Activated CD4-positive, alpha-beta T cell treated with anti-CD3 and anti-CD28 coated beads for 36 hours (primary cell): Measurements from ENCODE around the gene NCAN. TPM values are rescaled to one million over a fixed set of nuclear protein-coding genes. Genes with fewer than 3 reads are reported as not detected.

Experiments used
- ATAC-seq: fragments of 200-7000 bp; cut with Tn5 transposase; one replicate; pipeline ENCODE4 v1.10.0; 2021; ENCODE audit warnings: mild to moderate bottlenecking, moderate library complexity
- CTCF ChIA-PET: fragments of 350-600 bp; sonication (Branson Sonifier 250); formaldehyde crosslinking; loops from one replicate; lab custom pipeline; 2021; ENCODE audit warnings: antibody characterized with exemption; lab: Charles Lee
- POLR2A ChIA-PET: fragments of 350-600 bp; sonication (Branson Sonifier 250); formaldehyde crosslinking; loops from one replicate; lab custom pipeline; 2021; ENCODE audit warnings: antibody characterized with exemption, inconsistent platforms; lab: Charles Lee
- DNase-seq: peaks from one replicate; pipeline ENCODE4 v3.0.0-alpha.2; 2020
- H3K27ac Mint-ChIP-seq: one replicate; pipeline ENCODE4 v1.8.0; 2021; ENCODE audit warnings: mixed read lengths
- H3K27me3 Mint-ChIP-seq: one replicate; pipeline ENCODE4 v1.8.0; 2021; ENCODE audit warnings: mixed read lengths
- H3K36me3 Mint-ChIP-seq: one replicate; pipeline ENCODE4 v1.8.0; 2021; ENCODE audit warnings: low read depth, mixed read lengths
- H3K4me1 Mint-ChIP-seq: one replicate; pipeline ENCODE4 v1.8.0; 2021; ENCODE audit warnings: mixed read lengths
- H3K4me3 Mint-ChIP-seq: one replicate; pipeline ENCODE4 v1.8.0; 2021; ENCODE audit warnings: mild to moderate bottlenecking, moderate library complexity, mixed read lengths
- H3K9me3 Mint-ChIP-seq: one replicate; pipeline ENCODE4 v1.8.0; 2021; ENCODE audit warnings: low read depth, mixed read lengths
- intact Hi-C, 2 experiments: fragments of 100-400 bp; cut with DNase I in 1 of 2; cut with micrococcal nuclease in 1 of 2; formaldehyde crosslinking; loops; one replicate each; pipeline versions ENCODE4 v1.14.2 to v1.15.1; 2022 to 2024; cut with DNase I, micrococcal nuclease
- total RNA-seq, 2 experiments: library from RNA; stranded (reverse); gene quantifications; one replicate each; pipeline ENCODE4 v1.2.3, GENCODE V29; 2021

Gene NCAN
- total RNA-seq, 2 experiments from 2014 or later = not detected

GRCh38 chr19:19176950-19177349 is 34.8 kb upstream of the NCAN start:
- Mint-ChIP-seq H3K36me3 (peaks cover 19% of the 10 kb centered on the region), H3K27me3 (no peaks in the 10 kb centered on the region), H3K4me3 (no peak overlapping the region), H3K9me3 (peaks cover 2% of the 10 kb centered on the region), H3K4me1 (no peaks in the 10 kb centered on the region), H3K27ac (no peak overlapping the region)
- CTCF ChIA-PET = interaction anchor here (0.6 kb wide), 2 partner anchors 8 to 226 kb away, joined by 3 read pairs; no protein-coding TSS in a partner anchor
- DNase-seq = no peak
- ATAC-seq = no peak
- POLR2A ChIA-PET = no interaction called here
- intact Hi-C loops = no loop called here

GRCh38 chr19:19179548-19180441 is 32.0 kb upstream of the NCAN start:
- H3K27ac Mint-ChIP-seq = no peak overlapping the region

GRCh38 chr19:19181488-19181998 is 30.2 kb upstream of the NCAN start:
- Mint-ChIP-seq H3K36me3 (peaks cover 28% of the 10 kb centered on the region), H3K4me3 (no peak overlapping the region), H3K27ac (no peak overlapping the region), H3K27me3 (no peaks in the 10 kb centered on the region), H3K4me1 (peaks cover 6% of the 10 kb centered on the region), H3K9me3 (peaks cover 7% of the 10 kb centered on the region)
- ATAC-seq (no peak), DNase-seq (no peak)
- ChIA-PET POLR2A (no interaction called here), CTCF (no interaction called here)
- intact Hi-C loops = no loop called here

More at GRCh38 chr19:19179548-19180441, 32.0 kb upstream of the NCAN start:
- no peak for DNase-seq
- ChIA-PET CTCF (no interaction called here), POLR2A (no interaction called here)
- Mint-ChIP-seq H3K4me1 (no peaks in the 10 kb centered on the region), H3K9me3 (peaks cover 2% of the 10 kb centered on the region), H3K27me3 (no peaks in the 10 kb centered on the region), H3K4me3 (no peak overlapping the region), H3K36me3 (peaks cover 27% of the 10 kb centered on the region)
- intact Hi-C loops = no loop called here
- no peak for ATAC-seq

GRCh38 chr19:19185853-19186740 is 25.7 kb upstream of the NCAN start:
- peak overlapping the region; percentile 60 for H3K27ac Mint-ChIP-seq
- ATAC-seq (peak; percentile 89), DNase-seq (peak; percentile 75)
- peaks cover 28% of the 10 kb centered on the region for H3K4me1 Mint-ChIP-seq
- no peaks in the 10 kb centered on the region for H3K27me3 Mint-ChIP-seq
- CTCF ChIA-PET = interaction anchor here (1.0 kb wide), 1 partner anchor 12 kb away, joined by 3 read pairs; no protein-coding TSS in a partner anchor
- peaks cover 23% of the 10 kb centered on the region for H3K36me3 Mint-ChIP-seq
- no peak overlapping the region for H3K4me3 Mint-ChIP-seq
- peaks cover 10% of the 10 kb centered on the region for H3K9me3 Mint-ChIP-seq
- intact Hi-C loops = loop anchor here (1.0 kb wide), 3 partner anchors 38 to 304 kb away; no protein-coding TSS in a partner anchor
- POLR2A ChIA-PET = no interaction called here

- CTCF ChIA-PET = interaction anchor here (0.8 kb wide), 1 partner anchor 220 kb away, joined by 4 read pairs; no protein-coding TSS in a partner anchor
- intact Hi-C loops = loop anchor here (1.0 kb wide), 3 partner anchors 38 to 304 kb away; no protein-coding TSS in a partner anchor
- Mint-ChIP-seq H3K4me1 (peaks cover 33% of the 10 kb centered on the region), H3K9me3 (peaks cover 10% of the 10 kb centered on the region), H3K36me3 (peaks cover 23% of the 10 kb centered on the region), H3K27ac (no peak overlapping the region), H3K4me3 (no peak overlapping the region), H3K27me3 (no peaks in the 10 kb centered on the region)
- POLR2A ChIA-PET = no interaction called here
- DNase-seq (no peak), ATAC-seq (no peak)
Measured at GRCh38 chr19:19186742-19187141, 25.0 kb upstream of the NCAN start.

GRCh38 chr19:19191768-19192077 is 20.0 kb upstream of the NCAN start:
- Mint-ChIP-seq H3K4me1 (peaks cover 41% of the 10 kb centered on the region), H3K27me3 (no peaks in the 10 kb centered on the region), H3K27ac (peak overlapping the region; percentile 94), H3K36me3 (peaks cover 12% of the 10 kb centered on the region), H3K4me3 (peak overlapping the region; percentile 91), H3K9me3 (peaks cover 3% of the 10 kb centered on the region)
- ChIA-PET POLR2A (interaction anchor here (0.5 to 3.0 kb wide), 3 partner anchors 11 to 477 kb away, joined by 3 to 31 read pairs (median 3); partner anchors contain the start of genes NR2C2AP and ZNF101), CTCF (interaction anchor here (0.9 to 2.9 kb wide), 4 partner anchors 9 to 155 kb away, joined by 3 to 20 read pairs (median 11); partner anchors contain the start of gene NR2C2AP)
- no peak for DNase-seq
- intact Hi-C loops = loop anchor here (1.0 to 5.0 kb wide), 20 partner anchors 12 to 669 kb away; partner anchors contain the start of genes COPE (in 2 of the 2), DDX49 (in 2 of the 2), MAU2 (in 2 of the 2) and NR2C2AP (in 2 of the 2)
- ATAC-seq = no peak

- H3K36me3 Mint-ChIP-seq = peaks cover 12% of the 10 kb centered on the region
- H3K9me3 Mint-ChIP-seq = no peaks in the 10 kb centered on the region
- ATAC-seq = peak; percentile 92
- H3K27ac Mint-ChIP-seq = peak within 1 kb of the TSS; percentile 94
- ChIA-PET POLR2A (interaction anchor here (0.5 to 3.0 kb wide), 5 partner anchors 11 to 477 kb away, joined by 3 to 31 read pairs (median 4); partner anchors contain the start of genes NR2C2AP and ZNF101), CTCF (interaction anchor here (0.6 to 2.9 kb wide), 11 partner anchors 9 to 298 kb away, joined by 3 to 20 read pairs (median 4); partner anchors contain the start of gene NR2C2AP)
- no peaks in the 10 kb centered on the region for H3K27me3 Mint-ChIP-seq
- H3K4me1 Mint-ChIP-seq = peaks cover 41% of the 10 kb centered on the region
- peak within 1 kb of the TSS; percentile 91 for H3K4me3 Mint-ChIP-seq
- DNase-seq = peak; percentile 99
- intact Hi-C loops = loop anchor here (1.0 to 5.0 kb wide), 20 partner anchors 11 to 670 kb away; partner anchors contain the start of genes COPE (in 2 of the 2), DDX49 (in 2 of the 2), MAU2 (in 2 of the 2) and NR2C2AP (in 2 of the 2)
Measured at GRCh38 chr19:19192078-19192882, 19.5 kb upstream of the NCAN start, which contains the start of the genes BORCS8 and RFXANK. Gene BORCS8, minus strand, starts transcription at chr19:19192152. Its CDS starts 35 bp downstream, at chr19:19192117. Gene RFXANK, plus strand, starts transcription at chr19:19192258. Its CDS starts 1,689 bp downstream, at chr19:19193947.

GRCh38 chr19:19192910-19193423 is 18.8 kb upstream of the NCAN start:
- H3K27ac Mint-ChIP-seq = peak overlapping the region; percentile 94
- H3K9me3 Mint-ChIP-seq = no peaks in the 10 kb centered on the region
- POLR2A ChIA-PET = interaction anchor here (0.6 to 3.0 kb wide), 4 partner anchors 10 to 650 kb away, joined by 4 to 31 read pairs (median 7); partner anchors contain the start of gene NR2C2AP
- intact Hi-C loops = loop anchor here (1.0 to 5.0 kb wide), 20 partner anchors 10 to 671 kb away; partner anchors contain the start of genes COPE (in 2 of the 2), DDX49 (in 2 of the 2), MAU2 (in 2 of the 2) and NR2C2AP (in 2 of the 2)
- H3K27me3 Mint-ChIP-seq = no peaks in the 10 kb centered on the region
- no peak for ATAC-seq
- peaks cover 13% of the 10 kb centered on the region for H3K36me3 Mint-ChIP-seq
- H3K4me3 Mint-ChIP-seq = peak overlapping the region; percentile 91
- CTCF ChIA-PET = interaction anchor here (0.6 to 2.9 kb wide), 10 partner anchors 8 to 297 kb away, joined by 3 to 20 read pairs (median 4); partner anchors contain the start of gene NR2C2AP
- peaks cover 41% of the 10 kb centered on the region for H3K4me1 Mint-ChIP-seq
- no peak for DNase-seq

GRCh38 chr19:19193926-19194325 is 17.8 kb upstream of the NCAN start:
- POLR2A ChIA-PET = interaction anchor here (0.6 to 3.0 kb wide), 2 partner anchors 9 to 171 kb away, joined by 6 to 31 read pairs; partner anchors contain the start of gene NR2C2AP
- no peaks in the 10 kb centered on the region for H3K9me3 Mint-ChIP-seq
- H3K27me3 Mint-ChIP-seq = no peaks in the 10 kb centered on the region
- peak overlapping the region; percentile 91 for H3K4me3 Mint-ChIP-seq
- ATAC-seq (no peak), DNase-seq (no peak)
- intact Hi-C loops = loop anchor here in 1 of 2 experiments (5.0 kb wide), 3 partner anchors 168 to 607 kb away; partner anchors contain the start of genes GMIP and REX1BD
- CTCF ChIA-PET = interaction anchor here (1.3 to 2.9 kb wide), 2 partner anchors 9 to 23 kb away, joined by 4 to 20 read pairs; partner anchors contain the start of gene NR2C2AP
- H3K36me3 Mint-ChIP-seq = peaks cover 21% of the 10 kb centered on the region
- H3K27ac Mint-ChIP-seq = peak overlapping the region; percentile 73
- H3K4me1 Mint-ChIP-seq = peaks cover 37% of the 10 kb centered on the region
